GM12892 (cell line): Measurements from ENCODE around the gene TMEM184A.

Experiments
- POLR2A ChIP-seq: IDR thresholded peaks from 2 replicates; pipeline ENCODE4 v1.6.1; 2011; ENCODE audit warnings: low read depth, low read length, control low read depth
- POLR2AphosphoS5 ChIP-seq: IDR thresholded peaks from 2 replicates; pipeline ENCODE4 v1.6.1; 2011; ENCODE audit warnings: low read depth, low read length, control low read depth
- TAF1 ChIP-seq: IDR thresholded peaks from 2 replicates; pipeline ENCODE4 v1.6.1; 2011; ENCODE audit warnings: low read depth, mild to moderate bottlenecking, control low read depth, low read length, borderline replicate concordance

GRCh38 chr7:1586827-1587705, 31.1 kb upstream of the TMEM184A start:
- TF ChIP-seq TAF1: no peak
- TF ChIP-seq POLR2A: no peak
- no peak for TF ChIP-seq POLR2AphosphoS5
